BE2C (cell line): ENCODE results near the gene SPTBN1.

Experiments
- DNase-seq: peaks from one replicate; pipeline ENCODE4 v3.0.0-alpha.2; 2020
- H3K27me3 ChIP-seq: fragments of 250-450 bp; sonication (Bioruptor Pico); 2 replicates; pipeline ENCODE4 v1.5.1; 2020; ENCODE audit warnings: mild to moderate bottlenecking
- H3K36me3 ChIP-seq: fragments of 250-450 bp; sonication (Bioruptor Pico); 2 replicates; pipeline ENCODE4 v1.5.1; 2020; ENCODE audit warnings: mild to moderate bottlenecking
- H3K4me1 ChIP-seq: fragments of 250-450 bp; sonication (Bioruptor Pico); 2 replicates; pipeline ENCODE4 v1.5.1; 2020
- H3K4me3 ChIP-seq: 2 replicates; pipeline ENCODE4 v1.5.1; 2011; ENCODE audit warnings: low read depth, low read length
- H3K9me3 ChIP-seq: fragments of 250-450 bp; sonication (Bioruptor Pico); 2 replicates; pipeline ENCODE4 v1.5.1; 2020
- TF ChIP-seq, protein P1 (sequence below): IDR thresholded peaks from 2 replicates; pipeline ENCODE4 v1.5.1; 2012; ENCODE audit warnings: mild to moderate bottlenecking, low read depth, low read length

The SPTBN1 gene

DNA sequence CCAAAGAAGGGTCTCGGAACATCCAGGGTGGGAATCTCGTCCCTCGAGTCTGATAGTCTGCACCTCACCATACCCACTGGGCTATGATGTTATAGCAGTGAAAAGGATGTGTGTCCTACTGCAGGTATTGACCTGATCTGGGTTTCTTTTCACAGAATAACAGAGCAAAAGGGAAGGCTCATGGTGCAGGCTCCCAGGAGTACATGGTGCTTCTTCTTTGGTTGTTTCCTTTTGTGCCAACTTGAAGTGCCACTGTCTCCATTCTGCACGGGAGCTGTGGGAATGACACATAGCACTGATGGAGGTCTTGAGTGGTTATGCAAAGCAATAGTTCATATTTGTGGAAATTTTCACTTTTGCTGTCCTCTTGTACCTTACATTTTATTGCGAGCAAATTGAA lies 195.2 kb downstream of the SPTBN1 start:
- peaks cover 47% of the 10 kb centered on the region for H3K36me3 ChIP-seq
- DNase-seq = no peak

DNA sequence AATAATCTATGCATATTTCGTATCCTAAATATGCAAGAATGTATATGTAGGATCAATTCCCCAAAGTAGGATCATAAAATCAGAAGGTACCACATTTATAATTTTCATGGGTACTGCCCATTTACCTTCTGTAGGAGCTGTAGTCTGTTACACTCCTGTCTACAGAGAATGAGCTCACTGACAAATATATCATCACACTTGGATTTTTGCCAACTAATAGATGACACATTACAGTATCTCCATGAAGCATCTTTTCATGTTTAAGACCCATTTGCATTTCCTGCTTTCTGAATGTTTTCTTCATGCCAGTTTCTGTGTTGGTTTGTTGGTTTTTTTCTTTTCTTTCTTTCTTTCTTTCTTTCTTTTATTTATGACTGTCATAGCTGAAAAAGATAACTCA lies 196.4 kb downstream of the SPTBN1 start:
- TF ChIP-seq, protein P1, sequence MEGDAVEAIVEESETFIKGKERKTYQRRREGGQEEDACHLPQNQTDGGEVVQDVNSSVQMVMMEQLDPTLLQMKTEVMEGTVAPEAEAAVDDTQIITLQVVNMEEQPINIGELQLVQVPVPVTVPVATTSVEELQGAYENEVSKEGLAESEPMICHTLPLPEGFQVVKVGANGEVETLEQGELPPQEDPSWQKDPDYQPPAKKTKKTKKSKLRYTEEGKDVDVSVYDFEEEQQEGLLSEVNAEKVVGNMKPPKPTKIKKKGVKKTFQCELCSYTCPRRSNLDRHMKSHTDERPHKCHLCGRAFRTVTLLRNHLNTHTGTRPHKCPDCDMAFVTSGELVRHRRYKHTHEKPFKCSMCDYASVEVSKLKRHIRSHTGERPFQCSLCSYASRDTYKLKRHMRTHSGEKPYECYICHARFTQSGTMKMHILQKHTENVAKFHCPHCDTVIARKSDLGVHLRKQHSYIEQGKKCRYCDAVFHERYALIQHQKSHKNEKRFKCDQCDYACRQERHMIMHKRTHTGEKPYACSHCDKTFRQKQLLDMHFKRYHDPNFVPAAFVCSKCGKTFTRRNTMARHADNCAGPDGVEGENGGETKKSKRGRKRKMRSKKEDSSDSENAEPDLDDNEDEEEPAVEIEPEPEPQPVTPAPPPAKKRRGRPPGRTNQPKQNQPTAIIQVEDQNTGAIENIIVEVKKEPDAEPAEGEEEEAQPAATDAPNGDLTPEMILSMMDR = no peak
- Histone ChIP-seq H3K36me3 (peaks cover 40% of the 10 kb centered on the region), H3K4me1 (no peaks in the 10 kb centered on the region), H3K27me3 (no peaks in the 10 kb centered on the region), H3K4me3 (no peak overlapping the region), H3K9me3 (no peaks in the 10 kb centered on the region)
- DNase-seq = no peak

More for the DNA sequence above, 195.2 kb downstream of the SPTBN1 start:
- H3K4me1 ChIP-seq = no peaks in the 10 kb centered on the region
- H3K4me3 ChIP-seq = no peak overlapping the region
- H3K9me3 ChIP-seq = no peaks in the 10 kb centered on the region
- TF ChIP-seq, protein P1 = no peak
- no peaks in the 10 kb centered on the region for H3K27me3 ChIP-seq

DNA sequence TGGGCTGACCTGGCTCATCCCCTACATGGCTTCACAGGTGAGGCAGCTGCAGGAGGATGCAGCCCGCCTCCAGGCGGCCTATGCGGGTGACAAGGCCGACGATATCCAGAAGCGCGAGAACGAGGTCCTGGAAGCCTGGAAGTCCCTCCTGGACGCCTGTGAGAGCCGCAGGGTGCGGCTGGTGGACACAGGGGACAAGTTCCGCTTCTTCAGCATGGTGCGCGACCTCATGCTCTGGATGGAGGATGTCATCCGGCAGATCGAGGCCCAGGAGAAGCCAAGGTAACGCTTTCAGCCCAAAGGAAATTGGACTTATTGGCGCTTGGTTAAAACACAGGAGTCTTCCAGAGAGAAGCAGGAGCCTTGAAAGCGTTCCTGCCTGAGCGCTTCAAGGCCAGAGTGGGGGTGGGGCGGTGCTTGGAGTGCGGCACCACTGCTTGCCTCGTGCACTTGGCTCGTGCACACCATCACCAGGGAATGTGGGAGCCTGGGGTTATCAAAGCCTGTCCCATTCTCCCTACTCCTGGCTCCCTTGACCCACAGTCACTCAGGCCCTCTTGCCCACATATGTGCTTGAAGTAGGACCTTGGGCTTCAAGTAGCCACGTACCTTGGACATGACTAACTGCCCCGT lies 197.6 kb downstream of the SPTBN1 start:
- TF ChIP-seq, protein P1 = no peak
- no peak for DNase-seq
- no peak overlapping the region for H3K4me3 ChIP-seq
- no peaks in the 10 kb centered on the region for H3K9me3 ChIP-seq
- no peaks in the 10 kb centered on the region for H3K4me1 ChIP-seq
- peaks cover 46% of the 10 kb centered on the region for H3K36me3 ChIP-seq
- H3K27me3 ChIP-seq = no peaks in the 10 kb centered on the region

DNA sequence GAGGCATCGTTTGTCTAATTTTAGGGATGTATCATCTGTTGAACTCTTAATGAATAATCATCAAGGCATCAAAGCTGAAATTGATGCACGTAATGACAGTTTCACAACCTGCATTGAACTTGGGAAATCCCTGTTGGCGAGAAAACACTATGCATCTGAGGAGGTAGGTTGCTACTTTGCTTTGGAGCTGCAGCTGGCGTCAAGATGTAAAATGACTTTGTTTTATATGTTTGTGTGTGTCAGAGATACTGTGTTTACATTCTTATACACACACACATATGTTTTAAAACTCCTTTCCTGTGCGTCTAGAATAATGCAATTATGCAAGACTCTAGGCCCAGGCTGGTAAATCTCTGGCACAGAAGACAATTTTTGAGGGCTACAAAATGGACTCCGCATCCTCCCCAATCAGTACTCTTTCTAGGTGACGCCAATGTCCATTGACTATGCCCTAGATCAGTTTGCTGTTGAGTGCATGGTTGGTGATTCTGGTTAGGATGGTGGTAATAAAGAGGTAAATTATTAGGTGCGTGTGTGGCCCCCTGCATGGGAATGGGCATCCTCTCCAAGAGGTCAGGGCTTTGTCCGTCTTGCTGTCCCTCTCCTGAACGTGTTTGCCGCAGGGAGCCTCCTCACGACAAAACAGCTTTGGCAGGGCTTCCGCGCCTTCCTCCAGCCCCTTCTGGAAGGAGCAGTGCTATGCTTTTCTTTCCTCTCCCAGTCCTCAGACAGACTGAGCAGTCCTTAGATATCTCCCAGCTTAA lies 199.1 kb downstream of the SPTBN1 start:
- DNase-seq = no peak
- H3K36me3 ChIP-seq = peaks cover 39% of the 10 kb centered on the region
- H3K4me1 ChIP-seq = no peaks in the 10 kb centered on the region
- H3K4me3 ChIP-seq = no peak overlapping the region
- H3K27me3 ChIP-seq = no peaks in the 10 kb centered on the region
- H3K9me3 ChIP-seq = no peaks in the 10 kb centered on the region
- TF ChIP-seq, protein P1 = no peak

DNA sequence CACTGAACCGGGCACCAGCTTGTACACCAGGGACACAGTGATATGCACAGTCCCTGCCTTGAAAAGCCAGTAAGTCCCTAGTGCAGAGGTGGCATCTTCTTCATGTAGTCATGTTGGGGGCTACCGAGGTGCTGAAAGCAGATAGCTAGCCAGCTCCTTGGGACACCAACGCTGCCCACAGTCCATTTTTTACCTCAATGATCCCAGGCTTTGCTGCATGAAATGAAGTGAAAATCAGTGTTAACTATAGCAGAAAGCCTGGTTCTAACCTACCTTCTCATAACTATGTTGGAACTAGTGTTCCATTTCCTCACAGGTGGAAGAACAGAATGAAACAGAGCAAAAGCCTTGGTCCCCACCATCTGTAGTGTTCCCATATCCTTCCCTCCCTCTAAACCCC lies 200.7 kb downstream of the SPTBN1 start:
- H3K4me3 ChIP-seq = no peak overlapping the region
- H3K4me1 ChIP-seq = no peaks in the 10 kb centered on the region
- peaks cover 34% of the 10 kb centered on the region for H3K36me3 ChIP-seq
- no peaks in the 10 kb centered on the region for H3K9me3 ChIP-seq
- no peak for DNase-seq
- no peaks in the 10 kb centered on the region for H3K27me3 ChIP-seq
- TF ChIP-seq, protein P1 = no peak

DNA sequence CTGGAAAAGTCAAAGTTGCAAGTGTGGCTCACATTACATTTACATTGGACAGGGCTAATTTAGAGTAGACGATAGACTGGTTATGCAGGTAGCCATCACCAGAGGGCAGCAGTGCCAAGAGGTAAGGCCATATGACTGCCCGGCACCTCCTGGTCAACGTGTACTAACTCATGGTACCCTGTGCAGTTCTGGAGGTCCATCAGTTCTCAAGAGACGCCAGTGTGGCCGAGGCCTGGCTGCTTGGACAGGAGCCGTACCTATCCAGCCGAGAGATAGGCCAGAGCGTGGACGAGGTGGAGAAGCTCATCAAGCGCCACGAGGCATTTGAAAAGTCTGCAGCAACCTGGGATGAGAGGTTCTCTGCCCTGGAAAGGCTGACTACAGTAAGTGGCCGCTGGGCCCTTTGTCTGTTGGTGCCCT lies 201.5 kb downstream of the SPTBN1 start:
- no peaks in the 10 kb centered on the region for H3K4me1 ChIP-seq
- H3K4me3 ChIP-seq = no peak overlapping the region
- H3K27me3 ChIP-seq = no peaks in the 10 kb centered on the region
- TF ChIP-seq, protein P1 = peak; percentile 69
- no peaks in the 10 kb centered on the region for H3K9me3 ChIP-seq
- peaks cover 31% of the 10 kb centered on the region for H3K36me3 ChIP-seq
- DNase-seq = peak; percentile 56
